Stimulated activated naive CD8-positive, alpha-beta T cell treated with anti-CD3 and anti-CD28 coated beads, Interleukin-15, Interleukin-2, amounts not matched to agents 100 ng/mL and 50 ng/mL, for 24 hours (primary cell): ENCODE data around the gene GSDMA.

ENCODE experiments used
- H3K27ac Mint-ChIP-seq: one replicate; pipeline ENCODE4 v1.8.0; 2021; ENCODE audit warnings: mild to moderate bottlenecking, mixed read lengths
- H3K27me3 Mint-ChIP-seq: one replicate; pipeline ENCODE4 v1.8.0; 2021; ENCODE audit warnings: mixed read lengths
- H3K36me3 Mint-ChIP-seq: one replicate; pipeline ENCODE4 v1.8.0; 2021; ENCODE audit warnings: low read depth, mixed read lengths
- H3K4me1 Mint-ChIP-seq: one replicate; pipeline ENCODE4 v1.8.0; 2021; ENCODE audit warnings: low read depth, mixed read lengths
- H3K4me3 Mint-ChIP-seq: one replicate; pipeline ENCODE4 v1.8.0; 2021; ENCODE audit warnings: mild to moderate bottlenecking, mixed read lengths
- H3K9me3 Mint-ChIP-seq: one replicate; pipeline ENCODE4 v1.8.0; 2021; ENCODE audit warnings: mixed read lengths

GSDMA gene

DNA sequence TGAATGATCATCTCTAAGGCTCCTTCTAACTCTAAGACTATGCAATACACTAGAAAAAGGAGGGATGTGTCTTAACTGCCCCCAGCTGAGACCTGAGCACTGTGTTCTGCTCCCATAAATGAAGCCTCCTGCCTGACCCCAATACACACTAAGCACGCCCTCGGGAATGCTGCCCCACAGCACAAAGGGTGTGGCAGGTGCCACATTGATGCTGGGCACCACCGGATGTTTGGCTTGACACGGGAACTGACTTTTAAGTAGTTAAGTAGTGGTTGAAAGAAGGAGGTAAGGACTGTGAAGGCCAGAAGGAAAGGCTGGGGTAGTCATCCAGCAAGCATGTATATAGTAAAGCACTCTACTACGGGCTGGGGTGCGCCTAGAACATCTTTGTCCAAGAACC, 4.0 kb downstream of the GSDMA start:
- H3K27ac Mint-ChIP-seq, result no peak overlapping the region
- no peak overlapping the region for H3K4me3 Mint-ChIP-seq
- H3K4me1 Mint-ChIP-seq, result peaks cover 17% of the 10 kb centered on the region
- peaks cover 8% of the 10 kb centered on the region for H3K27me3 Mint-ChIP-seq
- H3K36me3 Mint-ChIP-seq, result no peaks in the 10 kb centered on the region
- H3K9me3 Mint-ChIP-seq, result no peaks in the 10 kb centered on the region

DNA sequence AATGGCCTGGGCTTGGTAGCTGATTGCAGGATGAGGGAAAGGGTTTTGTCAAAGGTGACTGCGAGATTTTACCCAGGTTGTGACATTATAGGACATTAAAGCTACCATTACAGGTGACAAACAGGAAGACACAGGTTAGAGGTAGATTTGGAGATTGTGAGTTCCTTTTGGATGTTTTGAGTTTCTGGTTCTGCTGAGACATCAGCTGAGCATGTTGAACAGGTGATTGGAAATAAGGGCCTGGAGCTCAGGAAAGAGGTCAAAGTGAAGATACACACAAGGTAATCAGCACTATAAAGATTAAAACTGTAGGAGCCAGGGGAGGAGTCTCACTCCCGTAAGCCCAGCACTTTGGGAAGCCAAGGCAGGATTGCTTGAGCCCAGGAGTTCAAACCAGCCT, 6.0 kb downstream of the GSDMA start:
- H3K4me1 Mint-ChIP-seq, result peaks cover 4% of the 10 kb centered on the region
- H3K4me3 Mint-ChIP-seq, result no peak overlapping the region
- no peaks in the 10 kb centered on the region for H3K9me3 Mint-ChIP-seq
- H3K27ac Mint-ChIP-seq, result no peak overlapping the region
- peaks cover 14% of the 10 kb centered on the region for H3K27me3 Mint-ChIP-seq
- H3K36me3 Mint-ChIP-seq, result no peaks in the 10 kb centered on the region

DNA sequence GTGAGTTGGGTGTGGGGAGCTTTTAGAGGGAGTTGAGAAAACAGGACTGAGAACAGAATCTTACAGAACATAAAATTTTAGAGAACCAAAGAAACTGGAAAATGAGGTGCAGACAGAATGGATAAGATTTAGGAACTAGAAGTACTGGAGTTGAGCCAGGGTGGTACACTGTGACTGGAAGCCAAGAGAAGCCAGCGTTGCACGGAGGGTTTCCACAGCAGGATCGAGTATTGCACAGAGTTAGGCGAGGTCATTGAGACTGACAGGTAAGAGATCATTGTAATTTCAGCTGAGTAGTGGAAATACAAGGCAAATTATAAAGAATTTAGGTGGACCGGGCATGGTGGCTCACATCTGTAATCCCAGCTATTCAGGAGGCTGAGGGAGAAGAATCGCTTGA, 6.6 kb downstream of the GSDMA start:
- Mint-ChIP-seq H3K4me1 (no peaks in the 10 kb centered on the region), H3K27me3 (peaks cover 14% of the 10 kb centered on the region), H3K27ac (no peak overlapping the region), H3K4me3 (no peak overlapping the region), H3K9me3 (no peaks in the 10 kb centered on the region), H3K36me3 (no peaks in the 10 kb centered on the region)

DNA sequence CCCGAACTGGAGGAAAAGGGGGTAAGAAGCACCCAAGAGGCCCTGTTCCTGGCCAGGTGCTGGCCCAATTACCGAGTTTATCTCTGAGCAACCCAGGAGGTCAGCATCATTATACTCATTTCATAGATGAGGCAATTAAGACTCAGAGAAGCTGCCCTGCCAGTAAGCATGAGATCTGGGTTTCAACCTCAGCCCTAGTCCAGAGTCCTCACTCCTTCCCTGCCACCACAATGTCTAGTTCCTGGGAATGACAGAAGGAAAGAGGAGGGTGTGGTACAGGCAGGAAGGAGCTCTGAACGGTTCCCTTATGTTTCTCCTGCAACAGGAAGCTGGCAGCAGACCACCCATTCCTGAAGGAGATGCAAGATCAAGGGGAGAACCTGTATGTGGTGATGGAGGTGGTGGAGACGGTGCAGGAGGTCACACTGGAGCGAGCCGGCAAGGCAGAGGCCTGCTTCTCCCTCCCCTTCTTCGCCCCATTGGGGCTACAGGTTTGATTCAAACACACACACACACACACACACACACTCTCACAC, 7.4 kb downstream of the GSDMA start:
- Mint-ChIP-seq H3K9me3 (no peaks in the 10 kb centered on the region), H3K4me3 (no peak overlapping the region), H3K27ac (no peak overlapping the region), H3K4me1 (no peaks in the 10 kb centered on the region), H3K36me3 (no peaks in the 10 kb centered on the region), H3K27me3 (peaks cover 14% of the 10 kb centered on the region)

DNA sequence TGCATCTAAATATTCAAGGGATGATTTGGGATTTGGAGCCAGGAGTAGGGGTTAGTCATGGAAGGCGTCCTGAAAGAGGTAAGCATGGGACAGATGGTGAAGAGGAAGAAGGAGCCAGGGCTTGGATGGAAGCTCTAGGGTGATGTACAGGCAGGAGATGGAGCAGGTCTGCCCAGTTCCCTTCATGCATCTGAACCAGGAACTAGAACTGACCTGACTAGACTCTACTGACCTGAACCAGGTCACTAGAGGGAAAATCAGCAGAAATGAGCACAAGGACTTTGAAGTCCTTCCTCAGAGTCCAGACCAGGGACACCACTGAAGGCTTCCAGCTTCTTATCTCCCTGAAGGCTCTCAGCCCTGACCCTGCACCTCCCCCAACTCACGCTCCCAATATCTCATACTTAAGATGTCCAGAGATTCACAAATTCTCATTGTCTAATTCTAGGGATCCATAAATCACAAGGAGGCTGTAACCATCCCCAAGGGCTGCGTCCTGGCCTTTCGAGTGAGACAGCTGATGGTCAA, 8.3 kb downstream of the GSDMA start:
- Mint-ChIP-seq H3K27ac (no peak overlapping the region), H3K36me3 (no peaks in the 10 kb centered on the region), H3K4me1 (no peaks in the 10 kb centered on the region), H3K27me3 (peaks cover 18% of the 10 kb centered on the region), H3K9me3 (no peaks in the 10 kb centered on the region), H3K4me3 (no peak overlapping the region)

DNA sequence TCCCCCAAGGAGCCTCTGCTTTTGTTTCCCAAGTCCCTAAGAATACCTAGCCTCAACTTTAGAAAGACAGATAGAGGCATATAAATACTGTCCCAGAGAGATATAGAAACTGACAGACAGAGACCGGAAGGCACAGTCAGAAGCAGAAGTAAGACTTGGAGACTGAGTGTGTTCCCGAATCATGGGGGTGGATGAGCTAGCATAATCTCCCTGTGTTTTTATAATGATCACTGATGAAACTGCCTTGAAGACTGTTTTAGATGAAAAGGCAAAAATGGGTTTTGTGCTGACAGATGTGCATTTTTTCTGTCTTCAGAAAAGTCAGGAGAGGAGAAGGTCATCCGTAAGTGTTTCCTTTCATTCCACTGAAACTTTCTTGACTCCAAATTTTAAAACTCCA, 9.5 kb downstream of the GSDMA start:
- Mint-ChIP-seq H3K36me3 (no peaks in the 10 kb centered on the region), H3K27me3 (peaks cover 18% of the 10 kb centered on the region), H3K4me1 (no peaks in the 10 kb centered on the region), H3K9me3 (no peaks in the 10 kb centered on the region), H3K27ac (no peak overlapping the region), H3K4me3 (no peak overlapping the region)

DNA sequence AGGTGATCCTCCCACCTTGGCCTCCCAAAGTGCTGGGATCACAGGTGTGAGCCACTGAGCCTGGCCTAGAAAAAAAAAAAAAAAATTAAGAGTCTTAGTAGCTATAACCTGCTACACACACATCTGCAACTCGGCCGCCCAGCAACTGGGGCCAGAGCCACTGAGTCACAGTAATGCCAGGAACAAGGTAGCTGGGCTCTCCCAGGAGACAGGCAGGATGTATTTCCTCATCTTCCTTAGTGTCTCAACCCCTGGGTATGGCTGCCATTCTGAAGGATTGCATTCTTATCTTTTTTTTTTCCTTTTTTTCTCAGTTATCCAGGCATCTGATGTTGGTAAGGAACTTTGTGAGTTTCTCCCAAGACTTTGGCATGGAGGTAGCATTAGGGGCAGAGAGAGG, 10.7 kb downstream of the GSDMA start:
- Mint-ChIP-seq H3K36me3 (no peaks in the 10 kb centered on the region), H3K4me3 (no peak overlapping the region), H3K9me3 (no peaks in the 10 kb centered on the region), H3K27me3 (peaks cover 18% of the 10 kb centered on the region), H3K4me1 (no peaks in the 10 kb centered on the region), H3K27ac (no peak overlapping the region)

DNA sequence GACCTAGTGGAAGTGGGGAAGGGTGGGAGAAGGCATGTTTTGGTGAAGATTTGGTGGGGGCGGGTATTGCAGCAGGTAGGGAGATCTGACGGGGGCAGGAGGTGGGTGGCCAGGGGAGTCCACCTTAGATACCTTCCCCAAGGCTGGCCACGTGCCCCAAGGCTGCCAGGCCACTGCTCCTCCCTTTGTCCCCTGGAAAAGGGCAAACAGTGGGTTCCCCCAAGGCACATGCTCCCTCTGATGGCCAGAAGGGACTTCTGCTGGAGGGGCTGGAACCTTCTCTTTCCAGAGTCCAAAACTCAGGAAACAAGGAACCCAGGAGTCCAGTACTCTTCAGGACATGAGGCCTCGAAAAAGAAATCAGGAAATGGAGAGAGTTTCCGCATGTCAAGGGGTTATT, 11.6 kb downstream of the GSDMA start:
- peaks cover 20% of the 10 kb centered on the region for H3K27me3 Mint-ChIP-seq
- no peaks in the 10 kb centered on the region for H3K36me3 Mint-ChIP-seq
- H3K4me1 Mint-ChIP-seq, result peaks cover 3% of the 10 kb centered on the region
- no peak overlapping the region for H3K4me3 Mint-ChIP-seq
- H3K27ac Mint-ChIP-seq, result no peak overlapping the region
- H3K9me3 Mint-ChIP-seq, result no peaks in the 10 kb centered on the region

DNA sequence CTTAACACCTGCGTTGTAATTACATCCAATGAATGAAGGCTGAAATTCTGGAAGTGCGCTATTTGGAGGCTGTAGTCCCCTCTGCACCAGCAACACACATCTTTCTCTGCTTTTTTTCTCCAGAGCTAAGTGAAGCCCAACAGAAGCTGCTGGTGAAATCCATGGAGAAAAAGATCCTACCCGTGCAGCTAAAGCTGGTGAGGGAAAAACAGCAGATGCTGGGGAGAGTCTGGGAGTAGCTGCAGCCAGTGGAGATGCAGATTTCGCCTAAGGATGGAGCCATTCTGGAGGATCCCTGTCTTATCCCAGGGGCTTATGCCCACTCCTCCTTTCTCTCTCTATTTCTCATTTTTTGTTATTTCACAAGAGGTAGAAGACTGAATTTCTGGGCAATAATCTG, 13.0 kb downstream of the GSDMA start:
- Mint-ChIP-seq H3K27ac (no peak overlapping the region), H3K9me3 (no peaks in the 10 kb centered on the region), H3K4me1 (peaks cover 12% of the 10 kb centered on the region), H3K4me3 (no peak overlapping the region), H3K27me3 (peaks cover 16% of the 10 kb centered on the region), H3K36me3 (no peaks in the 10 kb centered on the region)

DNA sequence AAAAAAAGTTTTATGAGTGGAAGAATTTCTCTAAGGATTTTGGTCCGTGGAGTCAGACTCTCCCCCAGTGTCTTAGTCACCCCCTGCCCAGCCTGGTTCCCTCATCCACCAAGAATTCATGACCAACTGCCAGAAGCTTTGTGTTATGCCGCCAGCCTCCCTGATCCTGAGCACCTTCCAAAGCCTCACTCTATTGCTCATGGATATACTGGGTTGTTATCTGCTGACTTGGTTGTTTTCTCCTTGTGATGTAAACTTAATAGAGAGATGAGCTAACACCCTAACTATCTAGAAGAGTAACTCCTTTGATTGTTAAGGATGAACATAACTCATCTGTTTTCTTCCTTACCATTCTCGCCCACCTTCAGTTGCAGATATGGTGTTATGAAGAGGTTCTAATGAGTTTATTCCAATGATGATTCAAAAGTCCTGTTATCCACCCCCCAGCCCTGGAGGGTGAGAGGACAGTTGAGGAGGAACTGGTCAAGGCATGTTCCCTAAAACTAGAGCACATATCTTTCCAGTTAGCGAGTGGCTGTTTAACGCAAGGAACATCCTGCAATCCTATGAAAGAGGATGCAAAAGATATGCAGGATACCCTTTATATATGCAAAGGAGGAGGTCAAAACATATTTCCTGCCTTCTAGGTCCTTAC, 16.3 kb downstream of the GSDMA start:
- peak overlapping the region; percentile 94 for H3K4me3 Mint-ChIP-seq

DNA sequence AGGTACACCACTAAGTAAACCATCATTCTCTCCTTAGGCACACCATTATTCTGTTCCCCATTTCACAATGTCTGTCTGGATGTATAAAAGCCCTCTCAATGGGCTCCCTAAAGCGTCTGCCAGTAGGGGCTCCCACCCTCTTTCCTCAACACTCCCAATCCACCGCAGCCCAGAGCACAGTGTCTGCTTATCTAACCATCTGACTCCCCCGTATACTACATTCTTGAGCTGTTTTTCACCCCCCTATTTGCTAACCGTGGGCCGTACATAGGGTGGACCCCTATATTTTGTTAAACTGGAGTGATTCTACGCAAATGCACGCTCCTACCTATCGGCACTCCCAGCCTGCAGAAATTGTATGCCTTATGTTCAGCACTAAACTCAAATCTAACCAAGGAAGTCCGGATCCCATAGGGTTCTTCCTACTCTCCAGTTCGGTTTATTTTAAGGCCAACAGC, 17.1 kb downstream of the GSDMA start:
- Mint-ChIP-seq H3K4me1 (peaks cover 38% of the 10 kb centered on the region), H3K27me3 (peaks cover 9% of the 10 kb centered on the region), H3K36me3 (peaks cover 26% of the 10 kb centered on the region), H3K27ac (peak overlapping the region; percentile 89), H3K9me3 (no peaks in the 10 kb centered on the region), H3K4me3 (peak overlapping the region; percentile 94)

More for the DNA sequence above, 16.3 kb downstream of the GSDMA start:
- Mint-ChIP-seq H3K27ac (no peak overlapping the region), H3K4me1 (peaks cover 33% of the 10 kb centered on the region), H3K36me3 (peaks cover 18% of the 10 kb centered on the region), H3K27me3 (peaks cover 9% of the 10 kb centered on the region), H3K9me3 (no peaks in the 10 kb centered on the region)

DNA sequence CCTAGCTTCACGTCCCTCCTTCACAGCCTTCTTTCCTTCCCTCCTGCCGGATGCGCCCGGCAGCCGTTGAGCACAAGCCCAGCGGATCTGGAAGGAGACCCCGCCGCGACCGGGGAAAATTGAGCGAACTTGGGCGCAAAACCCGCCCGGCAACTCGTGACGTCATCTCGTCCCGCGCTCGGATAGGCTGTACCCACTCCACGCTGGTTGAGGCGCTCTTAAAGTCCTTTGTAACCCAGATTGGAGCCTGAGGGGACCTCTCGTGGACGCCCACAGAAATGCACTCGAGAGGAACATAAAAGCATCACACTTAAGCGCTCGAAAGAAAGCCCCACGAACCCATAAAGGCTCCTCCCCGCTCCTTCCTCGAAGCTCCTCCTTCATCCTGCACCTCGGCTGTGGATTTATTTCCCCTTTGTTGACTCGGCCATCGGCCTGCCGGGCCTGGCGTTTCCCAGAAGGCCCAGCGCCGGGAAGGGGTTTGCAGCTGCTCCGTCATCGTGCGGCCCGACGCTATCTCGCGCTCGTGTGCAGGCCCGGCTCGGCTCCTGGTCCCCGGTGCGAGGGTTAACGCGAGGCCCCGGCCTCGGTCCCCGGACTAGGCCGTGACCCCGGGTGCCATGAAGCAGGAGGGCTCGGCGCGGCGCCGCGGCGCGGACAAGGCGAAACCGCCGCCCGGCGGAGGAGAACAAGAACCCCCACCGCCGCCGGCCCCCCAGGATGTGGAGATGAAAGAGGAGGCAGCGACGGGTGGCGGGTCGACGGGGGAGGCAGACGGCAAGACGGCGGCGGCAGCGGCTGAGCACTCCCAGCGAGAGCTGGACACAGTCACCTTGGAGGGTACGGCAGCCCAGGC, 17.8 kb downstream of the GSDMA start, which contains the start of gene PSMD3:
TSS of gene PSMD3 (plus strand) at position 457 of the 856 bp plus-strand sequence. CDS start at position 621, 164 bp downstream.
- peak within 1 kb of the TSS; percentile 89 for H3K27ac Mint-ChIP-seq

DNA sequence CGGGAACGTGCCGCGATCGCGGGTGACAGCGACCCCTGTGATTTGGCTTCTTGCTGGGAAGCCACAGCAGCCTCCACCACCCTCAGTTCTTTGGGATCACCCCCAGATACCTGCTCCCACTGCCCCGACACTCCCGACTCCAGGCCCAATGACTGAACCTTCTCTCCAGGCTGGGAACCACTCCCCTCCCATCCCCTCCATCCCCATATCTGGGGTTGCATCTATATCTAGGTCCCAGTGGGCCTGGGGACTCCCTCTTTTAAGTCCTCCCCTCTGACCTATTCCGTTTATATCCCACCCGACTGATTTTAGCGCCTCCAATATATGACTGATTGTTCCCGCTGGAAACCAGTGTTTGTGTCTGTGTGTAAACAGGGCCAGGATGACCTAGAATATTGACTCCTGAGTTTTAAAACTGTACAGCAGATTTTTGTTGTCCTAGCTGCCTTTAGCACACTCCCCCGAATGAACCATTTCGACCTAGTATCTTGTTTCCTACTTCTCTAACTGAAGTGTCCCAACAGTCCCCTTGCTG, 18.5 kb downstream of the GSDMA start:
- H3K4me3 Mint-ChIP-seq, result peak overlapping the region; percentile 94
- H3K4me1 Mint-ChIP-seq, result peaks cover 38% of the 10 kb centered on the region

More for the DNA sequence above, 17.8 kb downstream of the GSDMA start, which contains the start of gene PSMD3:
- Mint-ChIP-seq H3K4me3 (peak within 1 kb of the TSS; percentile 94), H3K27me3 (peaks cover 8% of the 10 kb centered on the region), H3K9me3 (no peaks in the 10 kb centered on the region), H3K36me3 (peaks cover 32% of the 10 kb centered on the region), H3K4me1 (peaks cover 38% of the 10 kb centered on the region)

DNA sequence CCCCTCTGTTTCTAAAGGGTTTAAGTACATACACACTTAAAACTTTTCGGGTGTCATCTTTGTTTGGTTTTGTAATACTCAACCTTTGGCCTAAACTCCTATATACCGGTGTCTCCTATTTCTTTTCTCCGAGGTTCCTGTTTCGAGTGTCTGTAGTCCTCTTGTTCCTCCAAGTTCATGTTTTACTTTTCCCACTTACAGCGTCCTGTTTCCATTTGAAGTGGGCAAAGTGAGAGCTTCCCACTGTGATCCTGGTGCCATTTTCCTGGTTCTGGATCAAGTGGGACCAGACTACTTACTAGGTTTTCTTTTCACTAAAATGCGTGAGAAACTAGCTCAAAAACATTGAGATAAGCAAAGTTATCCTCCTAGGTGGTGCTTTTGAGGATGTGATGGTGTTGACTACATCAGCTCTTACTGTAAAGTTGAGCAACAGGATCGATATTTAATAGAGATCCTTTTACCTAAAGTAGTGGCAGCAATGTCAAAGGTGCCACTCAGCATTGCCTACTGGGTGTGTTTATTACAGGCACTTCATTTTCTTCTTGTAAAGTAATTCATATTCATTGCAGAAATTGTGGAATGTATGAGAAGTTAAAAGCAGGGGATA, 19.1 kb downstream of the GSDMA start:
- no peaks in the 10 kb centered on the region for H3K9me3 Mint-ChIP-seq

More for the DNA sequence above, 18.5 kb downstream of the GSDMA start:
- Mint-ChIP-seq H3K36me3 (peaks cover 39% of the 10 kb centered on the region), H3K27ac (peak overlapping the region; percentile 89), H3K9me3 (no peaks in the 10 kb centered on the region), H3K27me3 (peaks cover 5% of the 10 kb centered on the region)

More for the DNA sequence above, 19.1 kb downstream of the GSDMA start:
- Mint-ChIP-seq H3K27me3 (peaks cover 5% of the 10 kb centered on the region), H3K27ac (peak overlapping the region; percentile 89), H3K4me3 (peak overlapping the region; percentile 94), H3K4me1 (peaks cover 38% of the 10 kb centered on the region), H3K36me3 (peaks cover 45% of the 10 kb centered on the region)
